ENCODE data around the gene YIPF2. TPM values are rescaled to one million over a fixed set of nuclear protein-coding genes. Genes with fewer than 3 reads are reported as not detected.

YIPF2 gene
- total RNA-seq, 1 donor from 2014 or later = 23.0 TPM

DNA sequence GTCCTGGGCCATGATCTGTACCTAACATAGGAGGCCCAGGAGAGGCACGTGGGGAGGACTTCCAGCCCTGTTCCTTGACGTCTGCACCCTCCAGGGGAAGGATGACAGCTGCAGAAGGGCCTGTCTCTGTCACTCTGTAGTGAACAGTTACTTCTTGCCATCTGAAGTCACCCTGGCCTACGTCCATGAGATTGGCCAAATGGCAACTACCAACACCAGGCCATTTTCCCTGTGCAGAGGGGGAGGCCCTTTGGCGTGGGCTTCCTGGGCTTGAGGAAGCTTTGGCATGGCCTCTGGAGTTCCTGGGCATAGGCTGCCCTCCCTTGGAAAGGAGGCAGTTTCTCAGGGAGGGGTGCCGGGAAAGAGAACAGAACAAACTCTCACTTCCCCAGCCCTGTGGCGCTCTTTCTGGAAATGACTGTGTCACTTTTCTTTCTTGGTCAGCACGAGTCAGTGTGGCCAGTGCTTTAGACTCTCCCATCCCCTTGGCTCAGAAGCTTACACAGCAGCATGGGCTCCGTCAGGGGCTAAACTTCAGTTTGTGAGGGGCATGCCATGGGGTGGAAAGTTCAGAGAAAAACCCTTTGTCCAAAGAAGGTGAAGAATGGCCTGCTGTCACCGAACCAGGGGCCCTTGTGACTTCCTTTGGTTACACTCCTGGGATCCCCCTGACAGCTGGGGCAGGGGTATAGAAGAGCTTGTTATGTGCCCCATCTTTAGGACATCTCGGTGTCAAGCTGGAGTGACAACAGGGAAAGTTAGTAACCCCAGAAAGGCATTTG is 51.8 kb downstream of the YIPF2 start:
- Mint-ChIP-seq H3K9me3 (no peaks in the 10 kb centered on the region), H3K27me3 (no peaks in the 10 kb centered on the region), H3K27ac (peak overlapping the region; percentile 84), H3K4me1 (peaks cover 49% of the 10 kb centered on the region), H3K36me3 (ENCODE audit: low read depth) (peaks cover 4% of the 10 kb centered on the region), H3K4me3 (peak overlapping the region; percentile 59)
- TF ChIP-seq, protein P1, sequence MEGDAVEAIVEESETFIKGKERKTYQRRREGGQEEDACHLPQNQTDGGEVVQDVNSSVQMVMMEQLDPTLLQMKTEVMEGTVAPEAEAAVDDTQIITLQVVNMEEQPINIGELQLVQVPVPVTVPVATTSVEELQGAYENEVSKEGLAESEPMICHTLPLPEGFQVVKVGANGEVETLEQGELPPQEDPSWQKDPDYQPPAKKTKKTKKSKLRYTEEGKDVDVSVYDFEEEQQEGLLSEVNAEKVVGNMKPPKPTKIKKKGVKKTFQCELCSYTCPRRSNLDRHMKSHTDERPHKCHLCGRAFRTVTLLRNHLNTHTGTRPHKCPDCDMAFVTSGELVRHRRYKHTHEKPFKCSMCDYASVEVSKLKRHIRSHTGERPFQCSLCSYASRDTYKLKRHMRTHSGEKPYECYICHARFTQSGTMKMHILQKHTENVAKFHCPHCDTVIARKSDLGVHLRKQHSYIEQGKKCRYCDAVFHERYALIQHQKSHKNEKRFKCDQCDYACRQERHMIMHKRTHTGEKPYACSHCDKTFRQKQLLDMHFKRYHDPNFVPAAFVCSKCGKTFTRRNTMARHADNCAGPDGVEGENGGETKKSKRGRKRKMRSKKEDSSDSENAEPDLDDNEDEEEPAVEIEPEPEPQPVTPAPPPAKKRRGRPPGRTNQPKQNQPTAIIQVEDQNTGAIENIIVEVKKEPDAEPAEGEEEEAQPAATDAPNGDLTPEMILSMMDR (IDR thresholded peaks at IDR 0.05) = no peak
- ChIA-PET POLR2A (interaction anchor here (0.6 to 1.2 kb wide), 3 partner anchors 41 to 681 kb away, joined by 3 to 7 read pairs (median 3); partner anchors contain the start of gene TMED1), CTCF (interaction anchor here (1.0 kb wide), 1 partner anchor 13 kb away, joined by 3 read pairs; no protein-coding TSS in a partner anchor)
- no peak for DNase-seq
- peak; percentile 62 for ATAC-seq (ENCODE audit: low read depth)
- intact Hi-C loops (cut with micrococcal nuclease) = loop anchor here (10.0 kb wide), 2 partner anchors 312 to 772 kb away; partner anchors contain the start of genes ANGPTL6, CDKN2D, KRI1 and PPAN

DNA sequence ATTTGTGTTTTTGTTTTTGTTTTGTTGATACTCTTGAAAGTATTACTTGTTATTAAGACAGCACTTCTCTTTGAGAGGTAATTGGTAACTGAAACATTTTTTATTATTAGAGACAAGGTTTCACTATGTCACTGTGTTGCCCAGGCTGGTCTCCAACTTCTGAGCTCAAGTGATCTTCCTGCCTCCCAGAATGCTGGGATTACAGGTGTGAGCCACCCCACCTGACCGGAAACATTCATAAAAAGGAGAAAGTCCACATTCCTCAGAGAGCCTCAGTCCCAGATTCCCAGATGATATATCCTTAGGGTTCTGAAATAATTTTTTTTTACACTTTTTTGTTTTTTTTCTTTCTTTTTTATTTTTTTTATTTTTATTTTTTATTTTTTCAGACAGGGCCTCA is 54.4 kb downstream of the YIPF2 start:
- Mint-ChIP-seq H3K36me3 (ENCODE audit: low read depth) (peaks cover 2% of the 10 kb centered on the region), H3K27me3 (no peaks in the 10 kb centered on the region), H3K4me1 (peaks cover 52% of the 10 kb centered on the region), H3K27ac (peak overlapping the region; percentile 30), H3K4me3 (peak overlapping the region; percentile 38), H3K9me3 (no peaks in the 10 kb centered on the region)
- intact Hi-C loops (cut with micrococcal nuclease) = loop anchor here (5.0 to 10.0 kb wide), 3 partner anchors 222 to 769 kb away; partner anchors contain the start of genes ANGPTL6, CDKN2D, ILF3 and KRI1
- ChIA-PET POLR2A (interaction anchor here (0.6 to 3.3 kb wide), 5 partner anchors 19 to 219 kb away, joined by 3 to 18 read pairs (median 7); partner anchors contain the start of genes DNM2 and TMED1), CTCF (no interaction called here)
- no peak for DNase-seq
- TF ChIP-seq, protein P1 (IDR thresholded peaks at IDR 0.05) = no peak
- ATAC-seq (ENCODE audit: low read depth) = no peak

DNA sequence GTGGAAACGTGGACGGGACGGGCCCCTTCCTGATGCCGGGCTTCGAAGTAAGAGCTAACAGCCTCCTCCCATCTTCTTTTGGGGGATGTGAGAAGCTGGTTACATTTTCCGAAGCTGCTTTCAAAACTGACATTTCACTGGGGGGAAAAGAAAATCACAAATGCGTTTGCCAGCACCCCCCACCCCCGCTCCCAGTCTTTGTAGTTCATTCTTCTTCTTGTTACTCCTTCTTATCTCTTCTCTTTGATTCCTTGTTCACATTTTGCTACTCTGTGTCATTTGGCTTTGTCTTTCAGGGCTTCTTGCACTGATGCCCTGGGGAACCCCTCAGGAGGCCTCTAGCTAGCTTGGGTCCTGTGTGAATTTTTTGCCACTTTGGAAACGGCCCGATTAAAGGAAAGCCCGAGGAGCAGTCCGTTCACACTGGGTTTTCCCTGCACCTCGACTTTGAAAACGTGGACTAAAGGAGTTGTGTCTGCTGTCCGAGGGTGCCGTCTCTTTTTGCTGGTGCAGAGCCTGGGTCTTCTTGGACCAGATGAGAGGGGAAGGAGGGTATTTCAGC is 55.8 kb downstream of the YIPF2 start:
- Mint-ChIP-seq H3K36me3 (ENCODE audit: low read depth) (peaks cover 2% of the 10 kb centered on the region), H3K27ac (peak overlapping the region; percentile 53), H3K4me1 (peaks cover 51% of the 10 kb centered on the region), H3K4me3 (peak overlapping the region; percentile 83), H3K9me3 (no peaks in the 10 kb centered on the region), H3K27me3 (no peaks in the 10 kb centered on the region)
- CTCF ChIA-PET = interaction anchor here (0.9 to 1.6 kb wide), 4 partner anchors 9 to 36 kb away, joined by 3 to 7 read pairs (median 3); partner anchors contain the start of gene TMED1
- DNase-seq (no peak), ATAC-seq (ENCODE audit: low read depth) (no peak)
- intact Hi-C loops (cut with micrococcal nuclease) = loop anchor here (5.0 to 10.0 kb wide), 3 partner anchors 220 to 768 kb away; partner anchors contain the start of genes ANGPTL6, CDKN2D, ILF3 and KRI1
- POLR2A ChIA-PET = interaction anchor here (0.6 to 3.3 kb wide), 11 partner anchors 8 to 771 kb away, joined by 3 to 18 read pairs (median 5); partner anchors contain the start of genes DNM2 and TMED1
- TF ChIP-seq, protein P1 (IDR thresholded peaks at IDR 0.05) = no peak

Other genes with a start within 250 kb of the YIPF2 start
- 69.4 and 74.9 TPM in 2 replicates for gene QTRT1, start 227.2 kb downstream of the YIPF2 start, total RNA-seq
- gene DNM2, start 210.6 kb downstream of the YIPF2 start, total RNA-seq = 220 and 257 TPM in 2 replicates
- 11.9 and 15.7 TPM in 2 replicates for gene TMED1, start 92.4 kb downstream of the YIPF2 start, total RNA-seq
- gene C19orf38, start 80.2 kb downstream of the YIPF2 start, total RNA-seq = 0.62 and 1.0 TPM in 2 replicates
- gene CARM1, start 57.1 kb downstream of the YIPF2 start, total RNA-seq = 32.3 and 39.1 TPM in 2 replicates
- 16.6 and 19.5 TPM in 2 replicates for gene TIMM29, start 172 bp upstream of the YIPF2 start, total RNA-seq
- gene SMARCA4, start 32.4 kb upstream of the YIPF2 start, total RNA-seq = 85.1 and 93.6 TPM in 2 replicates
- gene LDLR, start 160.8 kb upstream of the YIPF2 start, total RNA-seq = 20.9 and 24.1 TPM in 2 replicates
- gene SPC24, start 227.1 kb upstream of the YIPF2 start, total RNA-seq = 0.98 and 1.3 TPM in 2 replicates